DMS53 treated with DMSO at 0.1 percent for 48 hours (cell line): Measurements from ENCODE around the gene ESYT1.

Experiments
- DNase-seq: peaks from one replicate; lab custom pipeline; 2025; ENCODE audit not compliant: unreplicated experiment; lab: John Stamatoyannopoulos, UW

The ESYT1 gene

GRCh38 chr12:56127888-56128669 is at the start of gene ESYT1:
TSS of gene ESYT1 (plus strand) at chr12:56128267. CDS start at chr12:56128320, 53 bp downstream.
- DNase-seq = peak; percentile 97

- DNase-seq = no peak
Observed at GRCh38 chr12:56078427-56078826, 49.6 kb upstream of the ESYT1 start.

- peak; percentile 80 for DNase-seq
Observed at GRCh38 chr12:56078931-56079722, 48.9 kb upstream of the ESYT1 start.

GRCh38 chr12:56079723-56080555 is 48.1 kb upstream of the ESYT1 start, which contains the start of gene ERBB3:
TSS of gene ERBB3 (plus strand) at chr12:56080165. CDS start at chr12:56080301, 136 bp downstream.
- DNase-seq = peak; percentile 88

- DNase-seq = no peak
Observed at GRCh38 chr12:56080556-56081138, 47.4 kb upstream of the ESYT1 start.

- peak; percentile 63 for DNase-seq
Observed at GRCh38 chr12:56081393-56082347, 46.4 kb upstream of the ESYT1 start.

GRCh38 chr12:56082382-56082781 is 45.7 kb upstream of the ESYT1 start:
- no peak for DNase-seq

- DNase-seq = no peak
Observed at GRCh38 chr12:56082967-56083366, 45.1 kb upstream of the ESYT1 start.

GRCh38 chr12:56084958-56085543 is 43.0 kb upstream of the ESYT1 start:
- DNase-seq = no peak

- DNase-seq = peak; percentile 65
Observed at GRCh38 chr12:56086096-56086495, 42.0 kb upstream of the ESYT1 start.

GRCh38 chr12:56086608-56087007 is 41.5 kb upstream of the ESYT1 start:
- no peak for DNase-seq

GRCh38 chr12:56087220-56087619 is 40.8 kb upstream of the ESYT1 start:
- DNase-seq = no peak

GRCh38 chr12:56097738-56098137 is 30.3 kb upstream of the ESYT1 start:
- no peak for DNase-seq

- DNase-seq = no peak
Observed at GRCh38 chr12:56098592-56098991, 29.5 kb upstream of the ESYT1 start.

GRCh38 chr12:56099787-56100186 is 28.3 kb upstream of the ESYT1 start:
- DNase-seq = no peak

GRCh38 chr12:56101045-56101444 is 27.0 kb upstream of the ESYT1 start:
- DNase-seq = no peak

GRCh38 chr12:56102683-56103065 is 25.4 kb upstream of the ESYT1 start:
- no peak for DNase-seq

GRCh38 chr12:56103066-56103711 is 24.9 kb upstream of the ESYT1 start:
- no peak for DNase-seq

GRCh38 chr12:56103823-56104108 is 24.3 kb upstream of the ESYT1 start:
- no peak for DNase-seq
